Fibroblast of lung (primary cell): Measurements from ENCODE around the gene KCTD2. TPM values are rescaled to one million over a fixed set of nuclear protein-coding genes. Genes with fewer than 3 reads are reported as not detected.

Experiments used
- DNase-seq, 2 donors: peaks; one replicate each; pipeline versions ENCODE4 v3.0.0 to v3.0.0-alpha.2; 2010; ENCODE audit warnings: low read depth in 2 of 2
- H2AFZ ChIP-seq: 2 replicates; pipeline ENCODE4 v1.5.1; 2012; ENCODE audit warnings: low read length, control low read depth, inconsistent platforms
- H3K27ac ChIP-seq: 2 replicates; pipeline ENCODE4 v1.5.1; 2011; ENCODE audit warnings: low read length, control low read depth; ENCODE audit not compliant: insufficient read depth
- H3K27me3 ChIP-seq: 2 replicates; pipeline ENCODE4 v1.5.1; 2011; ENCODE audit warnings: mild to moderate bottlenecking, low read length; ENCODE audit not compliant: control insufficient read depth, insufficient read depth
- H3K36me3 ChIP-seq: 2 replicates; pipeline ENCODE4 v1.5.1; 2011; ENCODE audit warnings: low read length; ENCODE audit not compliant: control insufficient read depth, insufficient read depth
- H3K4me1 ChIP-seq: 2 replicates; pipeline ENCODE4 v1.5.1; 2011; ENCODE audit warnings: low read length; ENCODE audit not compliant: control insufficient read depth, insufficient read depth; ENCODE audit errors: extremely low read depth
- H3K4me2 ChIP-seq: 2 replicates; pipeline ENCODE4 v1.5.1; 2011; ENCODE audit warnings: low read length, control low read depth; ENCODE audit not compliant: insufficient read depth; ENCODE audit errors: extremely low read depth
- H3K4me3 ChIP-seq, 4 experiments: fragments of 200-600 bp in 1 of 4; sonication (generic) in 1 of 4; replicated peaks in 1 of 4; 2 replicates each; pipeline ENCODE4 v1.5.1; 2011 to 2016; ENCODE audit warnings: low read length in 4 of 4, low read depth in 3 of 4, mild to moderate bottlenecking in 3 of 4, control low read depth in 2 of 4, inconsistent platforms in 1 of 4, mixed read lengths in 1 of 4; ENCODE audit not compliant: insufficient read depth in 1 of 4; ENCODE audit errors: control extremely low read depth in 1 of 4
- H3K79me2 ChIP-seq: 2 replicates; pipeline ENCODE4 v1.5.1; 2012; ENCODE audit warnings: mild to moderate bottlenecking, low read length, inconsistent platforms; ENCODE audit not compliant: control insufficient read depth, insufficient read depth
- H3K9ac ChIP-seq: 2 replicates; pipeline ENCODE4 v1.5.1; 2011; ENCODE audit warnings: mild to moderate bottlenecking, low read length, control low read depth; ENCODE audit not compliant: insufficient read depth
- H3K9me3 ChIP-seq: 2 replicates; pipeline ENCODE4 v1.5.1; 2012; ENCODE audit warnings: low read depth, low read length; ENCODE audit not compliant: control insufficient read depth, insufficient read depth
- H4K20me1 ChIP-seq: 2 replicates; pipeline ENCODE4 v1.5.1; 2011; ENCODE audit warnings: low read length; ENCODE audit not compliant: control insufficient read depth, insufficient read depth; ENCODE audit errors: extremely low read depth
- CTCF ChIP-seq, 2 donors: IDR thresholded peaks in 1 of 2; conservative IDR thresholded peaks in 1 of 2; 1 replicate in 1 of 2; 2 replicates in 1 of 2; pipeline ENCODE4 v1.5.1; 2011 to 2012; ENCODE audit warnings: low read length in 2 of 2, control low read depth in 1 of 2, inconsistent platforms in 1 of 2, low read depth in 1 of 2, mild to moderate bottlenecking in 1 of 2
- EZH2 ChIP-seq: IDR thresholded peaks from 2 replicates; pipeline ENCODE4 v1.5.1; 2012; ENCODE audit warnings: low read length, control low read depth, mild to moderate bottlenecking; ENCODE audit errors: missing control alignments
- polyA plus RNA-seq, 2 donors: library from polyadenylated mRNA; depleted of rRNA in 1 of 2; stranded (reverse) in 1 of 2; unstranded in 1 of 2; fragments of >200 nt; gene quantifications; 2 replicates each; pipeline ENCODE4 v1.2.1, GENCODE V29; 2011 to 2012; ENCODE audit warnings: missing spikeins in 1 of 2
- total RNA-seq: library from RNA; depleted of rRNA; stranded (reverse); fragments of >200 nt; gene quantifications from 2 replicates; pipeline ENCODE4 v1.2.1, GENCODE V29; 2014

Gene KCTD2
- total and polyA plus RNA-seq, 2 donors (not counting 1 experiment from before 2014, with no cell fraction given): 17.7 to 29.5 TPM

GRCh38 chr17:75087558-75088453 lies 40.8 kb downstream of the KCTD2 start, which contains the start of gene SLC16A5:
Gene SLC16A5 (plus strand): TSS chr17:75087954. CDS start chr17:75093637, 5,683 bp downstream.
- DNase-seq: peak; percentile 71 to 75
- peaks cover 21% of the 10 kb centered on the region for H3K4me1 ChIP-seq
- peak within 1 kb of the TSS; percentile 82 for H2AFZ ChIP-seq
- H3K27me3 ChIP-seq: no peaks in the 10 kb centered on the region
- peak within 1 kb of the TSS; percentile 26 to 60 (median 40) for H3K4me3 ChIP-seq
- H3K9me3 ChIP-seq: no peaks in the 10 kb centered on the region
- H3K9ac ChIP-seq: peak within 1 kb of the TSS; percentile 37
- peak within 1 kb of the TSS; percentile 23 for H3K27ac ChIP-seq
- no peak for TF ChIP-seq EZH2
- no peak for TF ChIP-seq CTCF (conservative IDR thresholded peaks at IDR 0.05 in 1 of 2, IDR thresholded peaks at IDR 0.05 in 1 of 2; ENCODE audit: low read depth in 1 of 2, low read length in 2 of 2)
- H3K4me2 ChIP-seq: peak within 1 kb of the TSS; percentile 82
- no peaks in the 10 kb centered on the region for H3K79me2 ChIP-seq
- H3K36me3 ChIP-seq: no peaks in the 10 kb centered on the region
- H4K20me1 ChIP-seq: no peaks in the 10 kb centered on the region

GRCh38 chr17:75088465-75089417 lies 41.7 kb downstream of the KCTD2 start:
- Histone ChIP-seq H3K4me1 (peaks cover 21% of the 10 kb centered on the region), H3K27me3 (no peaks in the 10 kb centered on the region), H3K9me3 (no peaks in the 10 kb centered on the region), H2AFZ (peak overlapping the region; percentile 48), H3K4me2 (peak overlapping the region; percentile 80), H3K36me3 (no peaks in the 10 kb centered on the region), H3K4me3 (peak overlapping the region; percentile 26 to 60 (median 32)), H4K20me1 (no peaks in the 10 kb centered on the region), H3K27ac (no peak overlapping the region), H3K79me2 (no peaks in the 10 kb centered on the region), H3K9ac (no peak overlapping the region)
- DNase-seq: peak in 1 of 2 donors; percentile 36
- TF ChIP-seq EZH2 (no peak), CTCF (conservative IDR thresholded peaks at IDR 0.05 in 1 of 2, IDR thresholded peaks at IDR 0.05 in 1 of 2; ENCODE audit: low read depth in 1 of 2, low read length in 2 of 2) (no peak)
